Amygdala (tissue), 56 donors: ENCODE measurements around the gene MAP3K20.
"Not testable (repeated sequence)": the region's sequence is repeated elsewhere in the genome, so short reads cannot be mapped to it uniquely, and the experiment has no call there.

Source experiments
- DNase-seq, 56 donors: peaks; one replicate each; lab custom pipeline; 2025; lab: John Stamatoyannopoulos, UW

MAP3K20 gene

GRCh38 chr2:173151671-173152401 lies 76.2 kb downstream of the MAP3K20 start:
- no peak for DNase-seq

DNA sequence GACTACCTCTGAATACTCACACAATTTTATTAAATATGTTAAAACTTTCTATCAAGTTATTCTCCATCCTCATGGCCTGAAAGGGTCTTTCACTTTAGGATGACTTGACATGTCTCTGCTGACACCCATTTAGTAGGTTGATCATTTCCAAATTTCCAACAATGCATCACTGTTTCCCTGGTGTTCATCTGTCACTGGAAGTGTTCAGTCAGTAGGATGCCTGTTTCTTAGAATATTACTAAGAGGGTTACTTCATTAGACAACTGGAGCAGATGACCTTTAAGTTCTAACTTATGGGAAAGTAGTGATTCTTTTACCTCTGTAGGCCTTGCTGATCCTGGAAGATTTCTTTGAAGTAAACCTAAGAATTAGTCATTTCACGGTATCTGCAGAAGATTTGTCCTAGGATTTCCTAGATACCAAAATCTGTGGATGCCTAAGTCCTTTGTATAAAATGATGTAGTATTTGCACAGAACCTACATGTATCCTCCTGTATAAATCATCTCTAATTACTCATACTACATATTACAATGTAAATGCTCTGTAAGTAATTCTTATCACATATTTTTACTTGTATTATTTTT lies 77.7 kb downstream of the MAP3K20 start:
- DNase-seq, result no peak

- no peak for DNase-seq
These were observed 82.1 kb downstream of the MAP3K20 start for GRCh38 chr2:173157676-173158293.

DNA sequence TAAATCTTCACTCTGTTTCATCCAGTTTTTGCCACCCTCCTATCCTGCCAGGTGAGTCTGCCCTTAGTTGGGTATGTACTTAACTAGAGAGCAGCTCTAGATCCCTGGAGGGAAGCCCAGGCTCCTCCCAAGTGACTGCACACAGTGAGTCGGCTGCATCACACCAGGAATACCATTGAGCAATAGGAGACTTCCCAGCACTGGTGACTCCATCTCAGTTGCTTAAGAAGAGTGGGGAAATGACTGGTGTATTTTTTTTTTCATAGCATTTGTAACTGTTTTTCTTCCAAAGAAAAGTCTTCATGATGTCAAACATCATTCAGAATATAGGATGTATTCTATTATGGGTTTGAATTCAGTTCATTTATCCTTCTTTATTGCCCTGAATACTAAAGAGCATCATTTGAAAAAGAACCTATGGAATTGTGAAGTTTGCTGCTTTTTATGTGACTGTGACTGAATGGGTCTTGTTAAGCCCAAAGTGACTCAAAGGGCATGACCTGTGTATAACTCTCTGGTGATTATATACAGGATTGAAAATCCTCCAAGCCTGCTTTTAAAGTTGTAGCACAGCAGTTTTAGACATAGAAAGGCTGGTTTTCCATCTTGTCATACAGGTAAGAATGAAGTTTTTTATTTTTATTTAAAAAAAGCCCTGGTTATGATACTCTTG lies 84.3 kb downstream of the MAP3K20 start:
- peak in 3 of 56 donors; percentile 12 to 40 (median 17) for DNase-seq

GRCh38 chr2:173160618-173161017 lies 85.0 kb downstream of the MAP3K20 start:
- no peak for DNase-seq

DNA sequence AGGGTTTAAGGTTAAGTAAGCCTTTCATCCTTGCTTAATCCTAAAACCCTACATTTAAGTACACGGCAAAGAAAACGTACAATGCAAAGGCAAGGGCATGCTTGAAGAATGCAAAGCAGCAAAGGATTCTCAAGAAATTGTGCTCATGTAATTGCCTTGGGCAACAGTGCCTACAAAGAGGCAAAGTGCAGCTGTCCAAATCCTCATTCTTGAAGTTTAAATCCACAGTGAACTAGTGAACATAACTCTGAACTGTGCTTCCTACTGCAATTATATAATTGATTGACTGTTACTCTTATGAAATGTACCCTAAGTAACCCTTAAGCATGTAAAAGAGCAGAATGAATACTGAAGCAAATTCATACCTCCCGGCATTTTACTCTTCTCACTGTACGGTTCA lies 85.4 kb downstream of the MAP3K20 start:
- no peak for DNase-seq

DNA sequence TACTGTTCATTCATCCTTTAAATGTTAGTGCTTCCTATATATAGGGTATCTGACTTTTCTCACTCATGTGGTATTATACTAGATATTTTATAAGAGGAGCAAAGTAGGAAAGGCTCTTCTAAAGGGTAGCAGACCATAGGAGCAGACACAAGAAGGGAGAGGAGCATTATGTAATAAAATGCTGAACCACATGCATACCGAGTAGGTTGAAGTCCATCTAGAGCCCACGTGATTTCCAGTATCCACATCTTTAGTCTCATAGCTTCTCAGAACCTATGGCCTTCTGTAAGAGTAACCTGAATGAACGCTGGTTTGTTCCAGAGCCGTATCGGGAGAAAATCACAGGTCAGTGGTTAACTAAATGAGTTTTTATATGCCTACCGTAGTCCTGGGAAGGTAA lies 85.9 kb downstream of the MAP3K20 start:
- no peak for DNase-seq

- not testable (repeated sequence) for DNase-seq
These were observed 87.7 kb downstream of the MAP3K20 start for GRCh38 chr2:173163357-173163756.

GRCh38 chr2:173164396-173164795 lies 88.8 kb downstream of the MAP3K20 start:
- no peak for DNase-seq

DNA sequence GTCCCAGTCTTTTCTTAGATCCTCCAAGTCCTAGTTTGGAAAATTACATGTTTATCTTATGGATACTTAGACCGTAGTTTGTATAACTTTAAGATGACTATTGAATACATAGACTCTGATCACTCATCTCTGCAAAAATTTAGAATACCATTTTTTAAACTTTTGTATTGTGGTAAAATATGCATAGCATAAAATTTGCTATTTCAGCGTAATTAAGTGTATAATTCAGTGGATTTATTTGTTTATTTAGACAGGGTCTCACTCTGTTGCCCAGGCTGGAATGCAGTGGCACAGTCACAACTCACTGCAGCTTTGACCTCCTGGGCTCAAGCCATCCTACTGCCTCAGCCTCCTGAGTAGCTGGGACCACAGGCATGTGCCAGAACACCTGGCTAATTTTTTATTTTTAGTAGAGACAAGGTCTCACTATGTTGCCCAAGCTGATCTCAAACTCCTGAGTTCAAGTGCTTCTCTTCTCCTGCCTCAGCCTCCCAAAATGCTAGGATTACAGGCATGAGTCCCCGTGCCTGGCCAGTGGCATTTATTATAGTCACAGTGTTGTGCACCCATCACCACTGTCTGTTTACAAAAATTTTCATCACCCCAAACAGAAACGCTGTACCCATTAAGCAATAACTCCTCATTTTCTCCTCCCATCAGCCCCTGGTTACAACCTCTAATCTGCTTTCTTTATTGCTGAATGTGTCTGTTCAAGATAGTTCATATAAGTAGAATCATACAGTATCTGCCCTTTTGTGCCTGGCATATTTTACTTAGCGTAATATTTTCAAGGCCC lies 90.0 kb downstream of the MAP3K20 start:
- DNase-seq, result no peak

GRCh38 chr2:173171321-173171720 lies 95.7 kb downstream of the MAP3K20 start:
- no peak for DNase-seq

GRCh38 chr2:173171924-173172643 lies 96.4 kb downstream of the MAP3K20 start:
- DNase-seq, result no peak

DNA sequence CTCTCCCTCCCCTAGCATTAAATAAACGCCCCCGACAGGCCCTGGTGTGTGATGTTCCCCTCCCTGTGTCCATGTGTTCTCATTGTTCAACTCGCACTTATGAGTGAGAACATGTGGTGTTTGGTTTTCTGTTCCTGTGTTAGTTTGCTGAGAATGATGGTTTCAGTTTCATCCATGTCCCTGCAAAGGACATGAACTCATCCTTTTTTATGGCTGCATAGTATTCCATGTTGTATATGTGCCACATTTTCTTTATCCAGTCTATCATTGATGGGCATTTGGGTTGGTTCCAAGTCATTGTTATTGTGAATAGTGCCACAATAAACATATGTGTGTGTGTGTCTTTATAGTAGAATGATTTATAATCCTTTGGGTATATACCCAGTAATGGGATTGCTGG lies 98.7 kb downstream of the MAP3K20 start:
- not testable (repeated sequence) for DNase-seq

GRCh38 chr2:173175222-173175621 lies 99.6 kb downstream of the MAP3K20 start:
- DNase-seq, result no peak

GRCh38 chr2:173181982-173182381 lies 106.3 kb downstream of the MAP3K20 start:
- no peak for DNase-seq

- peak in 1 of 56 donors; percentile 4 for DNase-seq
These were observed 108.7 kb downstream of the MAP3K20 start for GRCh38 chr2:173184031-173185004.

- DNase-seq, result no peak
These were observed 109.8 kb downstream of the MAP3K20 start for GRCh38 chr2:173185437-173185836.

DNA sequence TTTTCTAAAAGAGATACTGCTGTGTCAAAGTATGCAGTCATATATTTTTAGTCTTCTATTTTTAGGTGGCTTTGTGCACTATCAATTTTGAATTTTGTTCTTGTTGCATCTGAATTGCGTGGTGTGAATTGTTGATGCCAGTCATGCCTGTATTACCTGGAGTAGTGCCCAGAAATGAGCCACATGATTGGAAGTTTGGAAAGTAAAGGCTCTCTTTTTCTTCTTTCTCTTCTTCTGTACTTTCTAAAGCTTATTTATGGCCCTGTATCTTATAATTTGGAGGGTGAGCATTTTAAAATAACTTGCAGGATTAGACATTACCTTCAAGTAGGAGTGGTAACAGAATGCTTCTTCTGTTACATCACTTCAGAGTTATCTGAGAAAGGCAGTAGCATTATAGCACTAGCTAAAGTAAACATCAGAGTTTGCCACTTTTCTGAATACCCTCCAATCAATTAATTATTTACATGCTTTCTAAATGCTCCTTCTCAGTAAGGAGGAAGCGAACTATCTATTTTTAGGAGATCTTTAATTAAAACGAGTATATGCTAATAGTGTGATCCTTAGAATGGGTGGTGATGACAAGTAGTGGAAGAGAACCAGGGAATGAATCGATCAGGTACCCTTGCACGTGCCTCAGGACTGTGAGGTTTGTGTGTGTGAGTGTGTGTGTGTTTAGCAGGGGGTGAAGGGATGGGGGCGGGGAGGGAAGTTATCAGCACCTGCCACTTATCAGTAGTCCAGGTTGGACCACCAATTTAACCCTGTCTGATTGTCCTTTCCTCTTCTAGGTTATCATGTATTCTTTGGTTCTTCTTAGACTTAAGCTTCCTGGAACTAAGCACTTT lies 112.5 kb downstream of the MAP3K20 start:
- DNase-seq, result peak in 7 of 56 donors; percentile 3 to 24 (median 14)
